K562 (cell line): ENCODE results near the gene ZNF544. TPM values are rescaled to one million over a fixed set of nuclear protein-coding genes. Genes with fewer than 3 reads are reported as not detected.

ENCODE experiments used
- CREM ChIP-seq: IDR thresholded peaks from 2 replicates; pipeline ENCODE4 v1.6.1; 2014; ENCODE audit warnings: antibody characterized with exemption, low read depth
- DNMT1 ChIP-seq: fragments of 450-650 bp; IDR thresholded peaks from 2 replicates; pipeline ENCODE4 v1.6.1; 2016; ENCODE audit warnings: antibody characterized with exemption, mild to moderate bottlenecking
- FOXJ3 ChIP-seq: sonication (generic); formaldehyde crosslinking; IDR thresholded peaks from 2 replicates; pipeline ENCODE4 v1.4.0; 2020; ENCODE audit warnings: mild to moderate bottlenecking, missing genetic modification reagents
- FOXP1 ChIP-seq: sonication (generic); formaldehyde crosslinking; IDR thresholded peaks from 2 replicates; pipeline ENCODE4 v1.8.0; 2022; ENCODE audit warnings: mild to moderate bottlenecking, missing genetic modification reagents
- HSF4 ChIP-seq: fragments of 250-450 bp; sonication (Bioruptor Pico); IDR thresholded peaks from 2 replicates; pipeline ENCODE4 v2.1.2; 2022; ENCODE audit warnings: mild to moderate bottlenecking, moderate library complexity, borderline replicate concordance
- KDM4B ChIP-seq, 2 experiments: fragments of 450-650 bp in 1 of 2; sonication (generic) in 1 of 2; IDR thresholded peaks; 2 replicates each; pipeline ENCODE4 v1.6.1; 2016 to 2017; ENCODE audit warnings: borderline replicate concordance in 2 of 2, antibody characterized with exemption in 1 of 2, low read depth in 1 of 2, mild to moderate bottlenecking in 1 of 2
- KHSRP ChIP-seq: fragments of 450-650 bp; IDR thresholded peaks from 2 replicates; pipeline ENCODE4 v1.6.1; 2017
- NFATC3 ChIP-seq: fragments of 450-650 bp; IDR thresholded peaks from 2 replicates; pipeline ENCODE4 v1.6.1; 2017; ENCODE audit warnings: mild to moderate bottlenecking
- PHF8 ChIP-seq: fragments of 200-600 bp; sonication (generic); IDR thresholded peaks from 2 replicates; pipeline ENCODE4 v1.6.1; 2012; ENCODE audit warnings: mixed run types, mild to moderate bottlenecking, inconsistent platforms, low read length, moderate library complexity, borderline replicate concordance
- PKNOX1 ChIP-seq: fragments of 450-650 bp; IDR thresholded peaks from 2 replicates; pipeline ENCODE4 v1.6.1; 2016
- PML ChIP-seq: IDR thresholded peaks from 2 replicates; pipeline ENCODE4 v1.6.1; 2012; ENCODE audit warnings: low read length, inconsistent platforms
- SAFB ChIP-seq: fragments of 200-400 bp; formaldehyde crosslinking; IDR thresholded peaks from 2 replicates; pipeline ENCODE4 v1.6.1; 2017; ENCODE audit warnings: low read depth, low read length, borderline replicate concordance
- TAF7 ChIP-seq: fragments of 450-650 bp; IDR thresholded peaks from 2 replicates; pipeline ENCODE4 v1.6.1; 2016; ENCODE audit warnings: missing genetic modification characterization, missing compliant biosample characterization
- TARDBP ChIP-seq: fragments of 450-650 bp; IDR thresholded peaks from 2 replicates; pipeline ENCODE4 v1.6.1; 2016
- TRIM28 ChIP-seq: fragments of 450-650 bp; IDR thresholded peaks from 2 replicates; pipeline ENCODE4 v1.6.1; 2017
- XRCC3 ChIP-seq: fragments of 450-650 bp; IDR thresholded peaks from 2 replicates; pipeline ENCODE4 v1.6.1; 2017; ENCODE audit warnings: mild to moderate bottlenecking, moderate library complexity
- ZC3H4 ChIP-seq: sonication (generic); formaldehyde crosslinking; IDR thresholded peaks from 2 replicates; pipeline ENCODE4 v1.9.0; 2021; ENCODE audit warnings: missing genetic modification reagents, borderline replicate concordance
- ZNF12 ChIP-seq: sonication (generic); formaldehyde crosslinking; IDR thresholded peaks from 2 replicates; pipeline ENCODE4 v1.4.0; 2020; ENCODE audit warnings: mild to moderate bottlenecking, missing genetic modification reagents
- ZNF133 ChIP-seq: fragments of 250-450 bp; sonication (Bioruptor Pico); IDR thresholded peaks from 2 replicates; pipeline ENCODE4 v1.4.0; 2020; ENCODE audit warnings: mild to moderate bottlenecking
- ZNF134 ChIP-seq: fragments of 250-450 bp; sonication (Bioruptor Pico); conservative IDR thresholded peaks from 2 replicates; pipeline ENCODE4 v1.4.0; 2020
- ZNF3 ChIP-seq: fragments of 250-450 bp; sonication (Bioruptor Pico); IDR thresholded peaks from 2 replicates; pipeline ENCODE4 v1.5.0; 2021; ENCODE audit warnings: mild to moderate bottlenecking, moderate library complexity
- ZNF408 ChIP-seq: fragments of 250-450 bp; sonication (Bioruptor Pico); IDR thresholded peaks from 2 replicates; pipeline ENCODE4 v1.4.0; 2020; ENCODE audit warnings: low read depth, mild to moderate bottlenecking, moderate library complexity
- ZNF57 ChIP-seq: fragments of 450-650 bp; formaldehyde crosslinking; IDR thresholded peaks from 2 replicates; pipeline ENCODE4 v1.4.0; 2020; ENCODE audit warnings: mild to moderate bottlenecking, moderate library complexity
- polyA plus RNA-seq, 8 experiments: library from polyadenylated mRNA; depleted of rRNA in 4 of 8; stranded (reverse) in 5 of 8; unstranded in 3 of 8; fragments of >200 nt; fragmentation: Nextera tagmentation in 2 of 8; fragmentation: Illumina TruSeq in 1 of 8; extraction: Ambion mirVana in 2 of 8; extraction: Trizol in 1 of 8; gene quantifications; 2 replicates each; pipeline versions ENCODE4 v1.2.1 to v1.2.3, GENCODE V29; 2011 to 2014; ENCODE audit warnings: inconsistent platforms in 1 of 8, missing spikeins in 1 of 8
- total RNA-seq, 7 experiments: library from RNA; depleted of rRNA in 6 of 7; stranded (reverse); fragments of >200 nt in 6 of 7; fragmentation: Illumina TruSeq in 2 of 7; extraction: Trizol in 2 of 7; gene quantifications; 2 replicates each; pipeline versions ENCODE4 v1.2.1 to v1.2.3, GENCODE V29; 2011 to 2021; ENCODE audit warnings: low replicate concordance in 1 of 7
- TF ChIP-seq, protein P1 (sequence below): fragments of 250-450 bp; sonication (Bioruptor Pico); IDR thresholded peaks from 2 replicates; pipeline ENCODE4 v1.5.0; 2022; ENCODE audit warnings: mild to moderate bottlenecking
- TF ChIP-seq, protein P2 (sequence below): sonication (generic); formaldehyde crosslinking; IDR thresholded peaks from 2 replicates; pipeline ENCODE4 v1.4.0; 2020; ENCODE audit warnings: mild to moderate bottlenecking, missing genetic modification reagents

Gene ZNF544
- total and polyA plus RNA-seq, 9 of the 15 experiments (the other 6 are each of a cell fraction or from before 2014, with no cell fraction given): 23.6 to 59.0 (median 41.4) TPM

GRCh38 chr19:58279042-58279924, 50.6 kb downstream of the ZNF544 start (continued):
- TF ChIP-seq PKNOX1 (no peak), PHF8 (peak; percentile 83), PML (no peak), ZNF12 (no peak), TARDBP (no peak), NFATC3 (no peak), ZNF57 (CRISPR knock-in tag) (no peak), ZNF3 (CRISPR knock-in tag) (no peak), XRCC3 (no peak), TRIM28 (no peak), FOXP1 (CRISPR knock-in tag) (peak; percentile 64; the same call in 1 of the 2 replicates), KDM4B (IDR thresholded peaks at IDR 0.05; ENCODE audit: borderline replicate concordance in 2 of 2, low read depth in 1 of 2) (0 out of 4 replicates have a peak, but pooled peaks of 1 of the 2 experiments have one; percentile 43), ZNF408 (CRISPR knock-in tag) (no peak), DNMT1 (0 out of 2 replicates have a peak, but pooled peaks have one; percentile 39), ZC3H4 (CRISPR knock-in tag) (no peak), CREM (peak; percentile 43; the same call in 1 of the 2 replicates), KHSRP (no peak), TAF7 (tag) (no peak), HSF4 (CRISPR knock-in tag) (no peak), ZNF133 (peak; percentile 2; the same call in 1 of the 2 replicates), ZNF134 (no peak), FOXJ3 (CRISPR knock-in tag) (no peak), SAFB (peak; percentile 29; the same call in 1 of the 2 replicates)
- TF ChIP-seq, protein P1, sequence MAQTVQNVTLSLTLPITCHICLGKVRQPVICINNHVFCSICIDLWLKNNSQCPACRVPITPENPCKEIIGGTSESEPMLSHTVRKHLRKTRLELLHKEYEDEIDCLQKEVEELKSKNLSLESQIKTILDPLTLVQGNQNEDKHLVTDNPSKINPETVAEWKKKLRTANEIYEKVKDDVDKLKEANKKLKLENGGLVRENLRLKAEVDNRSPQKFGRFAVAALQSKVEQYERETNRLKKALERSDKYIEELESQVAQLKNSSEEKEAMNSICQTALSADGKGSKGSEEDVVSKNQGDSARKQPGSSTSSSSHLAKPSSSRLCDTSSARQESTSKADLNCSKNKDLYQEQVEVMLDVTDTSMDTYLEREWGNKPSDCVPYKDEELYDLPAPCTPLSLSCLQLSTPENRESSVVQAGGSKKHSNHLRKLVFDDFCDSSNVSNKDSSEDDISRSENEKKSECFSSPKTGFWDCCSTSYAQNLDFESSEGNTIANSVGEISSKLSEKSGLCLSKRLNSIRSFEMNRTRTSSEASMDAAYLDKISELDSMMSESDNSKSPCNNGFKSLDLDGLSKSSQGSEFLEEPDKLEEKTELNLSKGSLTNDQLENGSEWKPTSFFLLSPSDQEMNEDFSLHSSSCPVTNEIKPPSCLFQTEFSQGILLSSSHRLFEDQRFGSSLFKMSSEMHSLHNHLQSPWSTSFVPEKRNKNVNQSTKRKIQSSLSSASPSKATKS (CRISPR knock-in tag): no peak
- TF ChIP-seq, protein P2, sequence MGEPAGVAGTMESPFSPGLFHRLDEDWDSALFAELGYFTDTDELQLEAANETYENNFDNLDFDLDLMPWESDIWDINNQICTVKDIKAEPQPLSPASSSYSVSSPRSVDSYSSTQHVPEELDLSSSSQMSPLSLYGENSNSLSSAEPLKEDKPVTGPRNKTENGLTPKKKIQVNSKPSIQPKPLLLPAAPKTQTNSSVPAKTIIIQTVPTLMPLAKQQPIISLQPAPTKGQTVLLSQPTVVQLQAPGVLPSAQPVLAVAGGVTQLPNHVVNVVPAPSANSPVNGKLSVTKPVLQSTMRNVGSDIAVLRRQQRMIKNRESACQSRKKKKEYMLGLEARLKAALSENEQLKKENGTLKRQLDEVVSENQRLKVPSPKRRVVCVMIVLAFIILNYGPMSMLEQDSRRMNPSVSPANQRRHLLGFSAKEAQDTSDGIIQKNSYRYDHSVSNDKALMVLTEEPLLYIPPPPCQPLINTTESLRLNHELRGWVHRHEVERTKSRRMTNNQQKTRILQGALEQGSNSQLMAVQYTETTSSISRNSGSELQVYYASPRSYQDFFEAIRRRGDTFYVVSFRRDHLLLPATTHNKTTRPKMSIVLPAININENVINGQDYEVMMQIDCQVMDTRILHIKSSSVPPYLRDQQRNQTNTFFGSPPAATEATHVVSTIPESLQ (CRISPR knock-in tag): peak; percentile 89
